Liver (tissue), 9 donors: ENCODE results near the gene SLC2A6. TPM values are rescaled to one million over a fixed set of nuclear protein-coding genes. Genes with fewer than 3 reads are reported as not detected.

Experiments used
- DNase-seq: peaks from one replicate; pipeline ENCODE4 v3.0.0-alpha.2; 2017; ENCODE audit warnings: low spot score
- H3K27ac ChIP-seq, 2 donors: one replicate each; pipeline ENCODE4 v1.7.0; 2013; ENCODE audit warnings: inconsistent platforms in 2 of 2, low read length in 2 of 2, control low read depth in 1 of 2, low read depth in 1 of 2, mild to moderate bottlenecking in 1 of 2
- H3K27me3 ChIP-seq, 4 donors: one replicate each; pipeline versions ENCODE4 v1.6.1 to v1.7.0; 2013; ENCODE audit warnings: low read length in 3 of 4, inconsistent platforms in 1 of 4, mild to moderate bottlenecking in 1 of 4, moderate library complexity in 1 of 4; ENCODE audit not compliant: control insufficient read depth in 4 of 4, insufficient read depth in 4 of 4
- H3K36me3 ChIP-seq, 4 donors: one replicate each; pipeline versions ENCODE4 v1.6.1 to v1.7.0; 2013; ENCODE audit warnings: low read length in 3 of 4, mild to moderate bottlenecking in 3 of 4, low read depth in 1 of 4, moderate library complexity in 1 of 4; ENCODE audit not compliant: control insufficient read depth in 4 of 4, insufficient read depth in 3 of 4
- H3K4me1 ChIP-seq, 4 donors: one replicate each; pipeline versions ENCODE4 v1.6.1 to v1.7.0; 2013; ENCODE audit warnings: low read length in 3 of 4, mild to moderate bottlenecking in 3 of 4, moderate library complexity in 1 of 4; ENCODE audit not compliant: control insufficient read depth in 4 of 4, insufficient read depth in 4 of 4
- H3K4me3 ChIP-seq, 3 donors: one replicate each; pipeline versions ENCODE4 v1.6.1 to v1.7.0; 2013; ENCODE audit warnings: low read length in 3 of 3, control low read depth in 1 of 3, low read depth in 1 of 3, mild to moderate bottlenecking in 1 of 3
- H3K9ac ChIP-seq, 2 donors: one replicate each; pipeline ENCODE4 v1.7.0; 2013; ENCODE audit warnings: low read length in 2 of 2, mild to moderate bottlenecking in 2 of 2, moderate library complexity in 2 of 2, control low read depth in 1 of 2, low read depth in 1 of 2
- H3K9me3 ChIP-seq, 4 donors: one replicate each; pipeline versions ENCODE4 v1.6.1 to v1.7.0; 2013; ENCODE audit warnings: low read length in 3 of 4; ENCODE audit not compliant: control insufficient read depth in 4 of 4
- ATF3 ChIP-seq: IDR thresholded peaks from 2 replicates; pipeline ENCODE4 v1.6.1; 2016; ENCODE audit warnings: antibody characterized with exemption
- CTCF ChIP-seq: fragments of 150-350 bp; IDR thresholded peaks from 2 replicates; pipeline ENCODE4 v1.5.1; 2017; ENCODE audit warnings: improper control_type of control experiment, low read depth, low read length; ENCODE audit not compliant: missing input control
- EGR1 ChIP-seq, 2 donors: IDR thresholded peaks; 2 replicates each; pipeline ENCODE4 v1.6.1; 2016 to 2018; ENCODE audit warnings: antibody characterized with exemption in 2 of 2, low read depth in 2 of 2
- FOXA1 ChIP-seq: IDR thresholded peaks from 2 replicates; pipeline ENCODE4 v1.6.1; 2016; ENCODE audit warnings: antibody characterized with exemption
- FOXA2 ChIP-seq: IDR thresholded peaks from 2 replicates; pipeline ENCODE4 v1.6.1; 2016; ENCODE audit warnings: antibody characterized with exemption
- GABPA ChIP-seq, 2 donors: IDR thresholded peaks in 1 of 2; conservative IDR thresholded peaks in 1 of 2; 2 replicates each; pipeline ENCODE4 v1.6.1; 2016; ENCODE audit warnings: antibody characterized with exemption in 2 of 2, mild to moderate bottlenecking in 1 of 2, moderate library complexity in 1 of 2
- HNF4A ChIP-seq, 2 donors: conservative IDR thresholded peaks; 2 replicates each; pipeline ENCODE4 v1.6.1; 2016; ENCODE audit warnings: antibody characterized with exemption in 2 of 2, mild to moderate bottlenecking in 2 of 2
- HNF4G ChIP-seq: IDR thresholded peaks from 2 replicates; pipeline ENCODE4 v1.6.1; 2016; ENCODE audit warnings: antibody characterized with exemption
- JUND ChIP-seq, 2 donors: IDR thresholded peaks; 2 replicates each; pipeline ENCODE4 v1.6.1; 2016; ENCODE audit warnings: antibody characterized with exemption in 2 of 2
- MAX ChIP-seq: IDR thresholded peaks from 2 replicates; pipeline ENCODE4 v1.6.1; 2016; ENCODE audit warnings: antibody characterized with exemption
- NR2F2 ChIP-seq: IDR thresholded peaks from 2 replicates; pipeline ENCODE4 v1.6.1; 2016; ENCODE audit warnings: antibody characterized with exemption
- RAD21 ChIP-seq, 2 donors: IDR thresholded peaks; 2 replicates each; pipeline ENCODE4 v1.6.1; 2016; ENCODE audit warnings: antibody characterized with exemption in 2 of 2, mild to moderate bottlenecking in 2 of 2
- REST ChIP-seq: IDR thresholded peaks from 2 replicates; pipeline ENCODE4 v1.6.1; 2016; ENCODE audit warnings: antibody characterized with exemption, mild to moderate bottlenecking
- RXRA ChIP-seq, 2 donors: IDR thresholded peaks; 2 replicates each; pipeline ENCODE4 v1.6.1; 2017 to 2018; ENCODE audit warnings: antibody characterized with exemption in 2 of 2, mild to moderate bottlenecking in 1 of 2
- SP1 ChIP-seq: IDR thresholded peaks from 2 replicates; pipeline ENCODE4 v1.6.1; 2018; ENCODE audit warnings: antibody characterized with exemption, mild to moderate bottlenecking
- TAF1 ChIP-seq: conservative IDR thresholded peaks from 2 replicates; pipeline ENCODE4 v1.6.1; 2016; ENCODE audit warnings: antibody characterized with exemption, mild to moderate bottlenecking
- YY1 ChIP-seq: IDR thresholded peaks from 2 replicates; pipeline ENCODE4 v1.6.1; 2016; ENCODE audit warnings: antibody characterized with exemption, mild to moderate bottlenecking
- ZBTB33 ChIP-seq: IDR thresholded peaks from 2 replicates; pipeline ENCODE4 v1.6.1; 2016; ENCODE audit warnings: antibody characterized with exemption
- WGBS: extraction: QIAGEN DNeasy Blood & Tissue Kit; methylation state at CpG from one replicate; pipeline ENCODE4 v1.1.7; 2013; 5-methylcytosine and 5-hydroxymethylcytosine counted together
- polyA plus RNA-seq, 2 donors: library from polyadenylated mRNA; stranded (reverse) in 1 of 2; unstranded in 1 of 2; fragments of 200-250 nt in 1 of 2; fragments of >200 nt in 1 of 2; fragmentation: Nextera tagmentation in 1 of 2; extraction: Ambion mirVana in 1 of 2; gene quantifications; one replicate each; pipeline versions ENCODE4 v1.2.1 to v1.2.3, GENCODE V29; 2013 to 2015
- total RNA-seq, 2 donors: library from RNA; depleted of rRNA; stranded (reverse); fragments of >200 nt; gene quantifications; one replicate each; pipeline ENCODE4 v1.2.3, GENCODE V29; 2014
- donor health status: healthy.
- donor health status: healthy.
- donor health status: healthy.
- donor health status: healthy.
- donor health status: healthy.

SLC2A6 gene
- total and polyA plus RNA-seq, 4 donors, result 1.7 to 3.9 (median 2.3) TPM

- Histone ChIP-seq H3K27me3 (no peaks in the 10 kb centered on the region), H3K4me1 (peaks cover 0 to 4% (median 0%) of the 10 kb centered on the region in 4 donors), H3K9ac (no peak overlapping the region), H3K4me3 (no peak overlapping the region), H3K9me3 (no peaks in the 10 kb centered on the region), H3K36me3 (no peaks in the 10 kb centered on the region), H3K27ac (no peak overlapping the region)
- 89% methylated on average over 11 of the region's 11 CpGs for WGBS
- no peak for DNase-seq
- TF ChIP-seq NR2F2, result no peak
- TF ChIP-seq FOXA1, result no peak
- TF ChIP-seq GABPA (IDR thresholded peaks at IDR 0.05 in 1 of 2, conservative IDR thresholded peaks at IDR 0.05 in 1 of 2), result no peak
- no peak for TF ChIP-seq SP1
- no peak for TF ChIP-seq ZBTB33
- TF ChIP-seq REST, result no peak
- no peak for TF ChIP-seq CTCF
- no peak for TF ChIP-seq YY1
- TF ChIP-seq EGR1 (IDR thresholded peaks at IDR 0.05; ENCODE audit: low read depth in 2 of 2), result no peak
- TF ChIP-seq MAX, result no peak
- no peak for TF ChIP-seq TAF1
- TF ChIP-seq RAD21 (IDR thresholded peaks at IDR 0.05), result no peak
- TF ChIP-seq FOXA2, result no peak
- TF ChIP-seq RXRA (IDR thresholded peaks at IDR 0.05), result no peak
- no peak for TF ChIP-seq JUND (IDR thresholded peaks at IDR 0.05)
- no peak for TF ChIP-seq ATF3
Measured at GRCh38 chr9:133433351-133433843, 45.5 kb downstream of the SLC2A6 start.

GRCh38 chr9:133430244-133430643 lies 48.7 kb downstream of the SLC2A6 start:
- 95% methylated on average over 1 of the region's 1 CpG for WGBS
- DNase-seq, result no peak
- Histone ChIP-seq H3K9me3 (no peaks in the 10 kb centered on the region), H3K27me3 (no peaks in the 10 kb centered on the region), H3K9ac (no peak overlapping the region), H3K4me3 (no peak overlapping the region), H3K36me3 (no peaks in the 10 kb centered on the region), H3K27ac (no peak overlapping the region), H3K4me1 (peaks cover 0 to 8% (median 4%) of the 10 kb centered on the region in 4 donors)
- TF ChIP-seq RXRA (IDR thresholded peaks at IDR 0.05), result no peak
- no peak for TF ChIP-seq NR2F2
- no peak for TF ChIP-seq ATF3
- no peak for TF ChIP-seq JUND (IDR thresholded peaks at IDR 0.05)
- no peak for TF ChIP-seq RAD21 (IDR thresholded peaks at IDR 0.05)
- no peak for TF ChIP-seq HNF4G
- no peak for TF ChIP-seq EGR1 (IDR thresholded peaks at IDR 0.05; ENCODE audit: low read depth in 2 of 2)
- TF ChIP-seq FOXA1, result no peak
- no peak for TF ChIP-seq REST
- no peak for TF ChIP-seq MAX
- no peak for TF ChIP-seq HNF4A (conservative IDR thresholded peaks at IDR 0.05)
